ENCODE data around the gene SOD3. TPM values are rescaled to one million over a fixed set of nuclear protein-coding genes. Genes with fewer than 3 reads are reported as not detected.

Gene SOD3
- total and polyA plus RNA-seq, 4 donors, result 2.6 to 8.1 (median 4.6) TPM

GRCh38 chr4:24794051-24794450, 1.3 kb upstream of the SOD3 start:
- TF ChIP-seq CTCF (IDR thresholded peaks at IDR 0.05; ENCODE audit: low read depth, low read length, missing input control) (no peak), JUND (IDR thresholded peaks at IDR 0.05) (no peak), HNF4A (conservative IDR thresholded peaks at IDR 0.05) (no peak), RAD21 (IDR thresholded peaks at IDR 0.05) (no peak), MAX (IDR thresholded peaks at IDR 0.05) (no peak), FOXA2 (IDR thresholded peaks at IDR 0.05) (no peak), ZBTB33 (IDR thresholded peaks at IDR 0.05) (no peak), HNF4G (IDR thresholded peaks at IDR 0.05) (no peak), NR2F2 (IDR thresholded peaks at IDR 0.05) (no peak), TAF1 (conservative IDR thresholded peaks at IDR 0.05) (no peak), EGR1 (IDR thresholded peaks at IDR 0.05; ENCODE audit: low read depth in 2 of 2) (no peak), YY1 (IDR thresholded peaks at IDR 0.05) (no peak), GABPA (IDR thresholded peaks at IDR 0.05 in 1 of 2, conservative IDR thresholded peaks at IDR 0.05 in 1 of 2) (no peak), SP1 (IDR thresholded peaks at IDR 0.05) (no peak), RXRA (IDR thresholded peaks at IDR 0.05) (no peak), ATF3 (IDR thresholded peaks at IDR 0.05) (no peak), REST (IDR thresholded peaks at IDR 0.05) (no peak), FOXA1 (IDR thresholded peaks at IDR 0.05) (no peak)
- DNase-seq (ENCODE audit: low spot score), result no peak
- Histone ChIP-seq H3K36me3 (ENCODE audit: control insufficient read depth in 4 of 4, insufficient read depth in 3 of 4, low read depth in 1 of 4, low read length in 3 of 4) (no peaks in the 10 kb centered on the region), H3K9ac (ENCODE audit: low read depth in 1 of 2, low read length in 2 of 2) (no peak overlapping the region), H3K4me1 (ENCODE audit: control insufficient read depth in 4 of 4, insufficient read depth in 4 of 4, low read length in 3 of 4) (peaks cover 0 to 10% (median 4%) of the 10 kb centered on the region in 4 donors), H3K27me3 (ENCODE audit: control insufficient read depth in 4 of 4, insufficient read depth in 4 of 4, low read length in 3 of 4) (peaks cover 0 to 4% (median under 1%) of the 10 kb centered on the region in 4 donors), H3K27ac (ENCODE audit: low read depth in 1 of 2, low read length in 2 of 2) (peak overlapping the region in 1 of 2 donors; percentile 68), H3K9me3 (ENCODE audit: control insufficient read depth in 4 of 4, low read length in 3 of 4) (no peaks in the 10 kb centered on the region), H3K4me3 (ENCODE audit: low read depth in 1 of 3, low read length in 3 of 3) (no peak overlapping the region)
- 60% methylated on average over 4 of the region's 4 CpGs for WGBS
